Left cardiac atrium (tissue), 4 donors: ENCODE data around the gene RPUSD2. TPM values are rescaled to one million over a fixed set of nuclear protein-coding genes. Genes with fewer than 3 reads are reported as not detected.
"Not testable (repeated sequence)": the region's sequence is repeated elsewhere in the genome, so short reads cannot be mapped to it uniquely, and the experiment has no call there.

Experiments used
- ATAC-seq, 2 donors: fragments of 200-7000 bp; cut with Tn5 transposase; one replicate each; pipeline ENCODE4 v1.9.1; 2020; ENCODE audit warnings: mild to moderate bottlenecking in 2 of 2, moderate library complexity in 2 of 2
- DNase-seq: peaks from one replicate; pipeline ENCODE4 v3.0.0-alpha.2; 2020
- intact Hi-C, 2 donors: fragments of 100-400 bp; cut with DNase I; formaldehyde crosslinking; loops; one replicate each; pipeline versions ENCODE4 v1.14.1 to v1.15.1; 2022 to 2023
- total RNA-seq, 2 donors: library from RNA; stranded (reverse); fragmentation: NEBNext Ultra II Directional; extraction: Animal tissue kit (Norgen Biotek cat#: 25700); gene quantifications; one replicate each; pipeline ENCODE4 v1.2.1, GENCODE V29; 2021
- donor health status: DM: no; HTN: yes; CAD: no.
- donor health status: DM: no; HTN: yes; CAD: no; lungs with severe emphysema.
- donor health status: DM: yes; HTN: yes; CAD: no.
- donor health status: Dilated cardiomyopathy.

Gene RPUSD2
- total RNA-seq, 2 donors from 2014 or later, result 7.9 to 11.3 TPM

DNA sequence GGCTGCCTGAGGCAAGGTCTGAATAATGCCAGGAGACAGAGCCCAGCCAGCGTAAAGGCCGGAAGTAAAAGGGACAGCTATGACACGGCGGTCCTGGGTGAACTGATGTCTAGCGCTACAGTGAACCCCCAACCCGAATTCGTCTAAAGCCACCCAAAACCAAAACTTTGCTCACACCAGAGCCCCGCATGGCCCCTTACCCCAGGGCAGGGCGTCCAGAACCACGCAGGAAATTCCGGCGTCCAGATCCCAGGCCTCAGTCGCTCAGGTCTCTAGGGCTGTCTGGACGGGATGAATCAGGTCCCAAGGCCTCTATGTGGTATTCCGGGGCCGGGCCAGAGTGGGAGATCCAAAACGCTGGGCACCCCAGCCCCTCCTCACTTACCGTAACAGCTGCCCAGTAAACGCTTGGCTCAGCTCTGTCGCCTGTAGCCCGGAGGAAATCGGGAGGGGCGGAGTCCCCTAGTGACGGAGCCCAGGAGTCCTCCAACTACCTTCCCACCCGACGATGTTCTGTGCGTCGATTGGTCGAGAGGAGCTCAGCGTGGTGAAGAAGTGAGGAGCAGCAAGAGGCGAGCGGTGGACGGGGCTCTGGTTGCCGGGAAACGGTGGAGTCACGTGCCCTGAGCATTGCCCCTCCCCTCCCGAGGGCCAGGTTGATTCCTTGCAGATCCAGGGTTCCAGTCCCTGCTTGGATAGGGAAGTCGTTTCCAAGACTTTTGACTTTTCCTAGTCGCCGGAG lies 4.3 kb upstream of the RPUSD2 start, which contains the start of gene CCDC32:
Gene CCDC32 (minus strand): TSS at position 452 of the 742 bp plus-strand sequence. CDS start 2,027 bp downstream, outside the sequence.
- intact Hi-C loops, result no loop called here
- DNase-seq, result peak; percentile 98
- ATAC-seq, result peak; percentile 97 to 99

DNA sequence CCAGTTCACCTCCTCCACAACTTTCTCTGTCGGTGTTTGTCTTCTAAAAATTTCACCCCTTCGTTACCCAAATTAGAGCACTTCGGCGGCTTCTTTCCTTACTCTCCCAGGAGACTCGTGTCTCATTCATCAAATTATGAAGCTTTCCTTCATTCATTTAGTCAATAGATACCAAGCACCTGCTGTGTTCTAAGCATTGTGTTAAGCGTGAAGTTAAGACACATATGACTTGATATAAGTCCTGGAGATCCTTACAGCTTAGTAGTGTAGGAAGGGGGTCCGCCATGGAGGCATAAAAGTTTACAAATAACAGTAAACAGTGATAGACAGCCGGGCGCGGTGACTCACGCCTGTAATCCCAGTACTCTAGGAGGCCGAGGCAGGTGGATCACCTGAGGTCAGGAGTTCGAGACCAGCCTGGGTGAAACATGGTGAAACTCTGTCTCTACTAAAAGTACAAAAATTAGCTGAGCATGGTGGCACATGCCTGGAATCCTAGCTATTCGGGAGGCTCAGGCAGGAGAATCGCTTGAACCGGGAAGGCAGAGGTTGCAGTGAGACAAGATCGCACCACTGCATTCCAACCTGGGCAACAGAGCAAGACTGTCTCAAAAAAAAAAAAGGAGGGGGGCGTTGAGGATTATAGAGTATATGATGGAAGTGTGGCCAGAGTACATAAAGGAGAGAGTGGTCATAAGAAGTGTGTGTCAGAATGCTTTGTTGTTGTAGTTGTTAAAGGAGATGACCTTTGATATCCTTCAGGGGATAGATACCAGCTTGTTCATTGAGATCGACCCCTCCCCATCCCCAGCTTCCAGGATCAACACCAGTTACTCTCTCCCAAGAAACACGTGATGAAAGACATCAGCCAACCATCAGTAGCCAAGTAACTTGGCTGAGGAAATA lies 3.5 kb upstream of the RPUSD2 start:
- no peak for ATAC-seq
- intact Hi-C loops, result no loop called here
- DNase-seq, result no peak

DNA sequence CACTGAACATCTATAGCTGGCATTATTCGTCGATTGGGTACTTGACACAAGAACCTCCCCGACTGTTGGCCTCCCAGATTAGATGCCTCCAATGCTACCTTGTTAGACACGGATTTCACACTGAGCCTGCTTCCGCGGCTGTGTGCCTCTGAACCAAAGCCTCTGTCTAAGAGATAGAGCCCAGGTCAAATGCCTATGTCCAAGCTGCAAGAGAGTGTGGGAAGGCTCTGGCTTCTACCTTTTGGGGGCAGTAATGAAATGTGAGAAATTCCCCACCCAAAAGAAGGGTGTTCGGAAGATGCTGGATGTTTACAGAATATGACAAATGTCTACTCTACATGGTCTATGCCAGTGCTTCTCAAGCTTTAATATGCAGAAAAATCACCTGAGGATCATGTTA lies 2.0 kb upstream of the RPUSD2 start:
- DNase-seq, result no peak
- ATAC-seq, result no peak
- intact Hi-C loops, result no loop called here

DNA sequence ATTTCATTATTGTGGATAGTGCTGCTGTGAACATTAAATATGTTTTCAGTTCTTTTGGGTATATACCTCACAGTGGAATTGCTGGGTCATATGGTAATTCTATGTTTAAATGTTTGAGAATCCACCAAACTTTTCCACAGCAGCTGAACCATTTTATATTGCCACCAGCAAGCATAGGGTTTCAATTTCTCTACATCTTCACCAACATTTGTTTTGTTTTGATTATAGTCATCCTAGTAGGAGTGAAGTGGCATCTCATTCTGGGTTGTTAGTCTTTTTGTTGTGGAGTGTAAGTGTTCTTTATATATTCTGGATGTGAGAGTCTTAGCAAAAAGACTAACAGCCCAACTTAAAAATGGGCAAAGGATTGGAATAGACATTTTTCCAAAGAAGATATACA lies 6.0 kb downstream of the RPUSD2 start:
- intact Hi-C loops, result no loop called here
- DNase-seq (no peak), ATAC-seq (no peak)

DNA sequence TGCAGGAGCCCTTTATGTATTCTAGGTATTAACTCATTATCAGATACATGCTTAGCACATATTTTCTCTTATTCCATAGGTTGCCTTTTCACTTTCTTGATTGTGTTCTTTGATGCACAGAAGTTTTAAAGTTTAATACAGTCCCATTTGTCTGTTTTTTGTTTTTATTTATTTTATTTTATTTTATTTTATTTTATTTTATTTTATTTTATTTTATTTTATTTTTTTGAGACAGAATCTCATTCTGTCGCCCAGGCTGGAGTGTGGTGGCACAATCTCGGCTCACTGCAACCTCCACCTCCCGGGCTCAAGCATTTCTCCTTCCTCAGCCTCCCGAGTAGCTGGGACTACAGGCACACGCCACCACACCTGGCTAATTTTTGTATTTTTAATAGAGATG lies 7.8 kb downstream of the RPUSD2 start:
- DNase-seq, intact Hi-C loops, ATAC-seq: not testable (repeated sequence)

DNA sequence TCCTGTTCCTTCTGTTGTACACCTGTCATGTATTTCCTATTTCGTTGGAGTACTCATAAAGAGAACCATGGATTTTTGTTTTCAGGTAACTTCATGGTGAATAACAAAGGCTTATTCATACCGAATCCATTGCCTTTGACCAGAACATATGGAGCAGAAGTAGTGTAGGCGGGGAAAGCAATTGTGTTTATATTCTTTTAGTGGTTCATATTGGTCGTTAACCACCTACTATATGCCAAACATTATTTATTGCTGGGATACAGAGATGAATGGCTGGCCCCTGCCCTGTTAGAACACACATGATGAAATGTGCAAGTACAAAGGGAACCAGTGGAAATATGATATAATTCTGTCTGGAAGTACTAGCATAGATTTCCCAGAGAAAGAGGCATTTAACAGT lies 9.8 kb downstream of the RPUSD2 start:
- DNase-seq (no peak), ATAC-seq (no peak)
- intact Hi-C loops, result no loop called here

DNA sequence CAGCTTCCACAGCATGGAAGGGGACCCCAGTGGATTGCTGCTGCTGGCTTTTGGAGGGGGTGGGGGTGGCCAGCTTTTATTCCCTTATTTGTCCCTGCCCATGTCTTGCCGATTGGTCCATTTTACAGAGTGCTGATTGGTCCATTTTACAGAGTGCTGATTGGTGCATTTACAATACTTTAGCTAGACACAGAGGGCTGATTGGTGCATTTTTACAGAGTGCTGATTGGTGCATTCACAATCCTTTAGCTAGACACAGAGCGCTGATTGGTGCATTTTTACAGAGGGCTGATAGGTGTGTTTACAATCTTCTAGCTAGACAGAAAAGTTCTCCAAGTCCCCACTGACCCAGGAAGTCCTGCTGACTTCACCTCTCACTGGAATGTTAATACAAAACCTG lies 12.7 kb downstream of the RPUSD2 start:
- ATAC-seq, DNase-seq, intact Hi-C loops: not testable (repeated sequence)

DNA sequence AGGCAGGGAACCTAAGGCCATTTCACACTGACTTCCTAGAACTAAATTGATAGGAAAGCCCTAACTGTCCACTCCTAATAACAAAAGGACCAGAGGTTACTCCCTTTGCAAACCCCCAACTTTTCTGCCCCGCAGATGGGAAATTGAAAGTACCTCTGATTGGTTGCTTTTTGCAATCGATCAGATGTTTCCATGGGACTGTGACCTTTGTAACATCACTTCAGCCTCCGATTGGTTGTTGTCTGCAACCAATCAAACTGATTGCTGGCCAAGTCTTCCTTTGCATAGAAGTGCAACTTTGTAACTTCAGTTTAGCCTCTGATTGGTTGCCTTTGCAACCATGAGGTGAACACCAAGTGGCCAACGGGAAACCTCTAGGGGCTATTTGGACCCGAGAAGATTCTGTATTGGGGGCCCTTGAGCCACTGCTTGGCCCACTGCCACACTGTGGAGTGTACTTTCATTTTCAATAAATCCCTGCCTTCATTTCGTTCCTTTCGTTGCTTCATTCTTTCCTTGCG lies 13.7 kb downstream of the RPUSD2 start:
- intact Hi-C loops, result no loop called here
- ATAC-seq (peak in 1 of 2 donors; percentile 59), DNase-seq (no peak)

DNA sequence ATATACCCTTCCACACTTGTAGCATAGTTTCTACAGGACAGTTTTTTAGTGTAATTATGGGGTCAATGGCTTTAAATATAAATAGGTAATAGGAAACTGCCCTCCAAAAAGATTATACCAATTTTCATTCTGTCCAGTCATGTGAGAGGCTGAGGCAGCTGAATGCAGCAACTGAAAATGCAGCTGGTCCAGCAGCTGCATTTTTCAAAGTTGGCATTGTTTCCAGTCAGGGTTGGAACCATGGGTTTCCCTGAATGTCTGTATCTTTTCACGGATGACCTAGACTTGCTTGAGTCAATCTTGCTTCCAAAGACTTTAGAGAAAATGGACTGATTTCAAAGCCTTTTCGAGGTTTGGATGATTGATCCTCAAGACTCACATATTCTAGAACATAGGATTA lies 15.1 kb downstream of the RPUSD2 start:
- ATAC-seq (no peak), DNase-seq (no peak)
- intact Hi-C loops, result no loop called here

DNA sequence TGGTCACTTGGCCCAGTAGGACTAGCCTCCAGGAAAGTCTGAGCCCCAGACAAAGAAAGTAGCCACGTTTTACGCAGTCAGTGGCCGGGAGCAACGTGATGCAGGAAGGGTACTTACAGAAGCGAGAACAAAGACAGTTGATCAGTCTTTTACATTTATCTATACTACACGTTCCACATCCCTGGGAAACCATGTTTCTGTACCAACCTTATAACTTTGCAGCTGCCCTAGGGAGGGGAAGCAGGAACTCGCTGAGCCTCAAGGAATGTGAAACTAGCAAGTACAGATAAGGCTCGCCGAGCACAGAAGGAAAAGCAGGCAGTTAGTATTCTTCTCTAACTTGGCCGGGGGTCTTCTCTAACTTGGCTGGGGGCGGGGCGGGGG lies 21.6 kb downstream of the RPUSD2 start:
- DNase-seq (no peak), ATAC-seq (no peak)
- intact Hi-C loops, result no loop called here

DNA sequence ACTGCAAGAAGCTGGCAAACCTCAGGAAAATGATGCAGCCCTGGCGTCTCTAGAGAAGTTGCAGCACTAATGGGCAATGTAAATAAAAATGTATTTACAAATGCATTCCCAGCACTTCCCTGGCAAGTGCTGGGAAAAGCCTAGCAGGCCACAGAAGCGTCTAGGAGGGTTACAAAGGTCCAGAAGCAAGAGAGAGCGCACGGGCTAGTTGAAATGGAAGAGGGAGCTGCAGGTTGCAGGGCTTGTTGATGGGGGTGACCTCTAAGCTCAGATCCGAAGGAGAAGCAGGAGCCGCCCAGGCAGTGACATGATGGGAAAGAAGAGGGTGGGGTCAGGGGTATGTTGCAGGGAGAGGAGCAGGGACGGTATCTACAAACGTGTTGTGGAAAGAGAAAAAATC lies 22.3 kb downstream of the RPUSD2 start:
- intact Hi-C loops, result no loop called here
- ATAC-seq (no peak), DNase-seq (no peak)

DNA sequence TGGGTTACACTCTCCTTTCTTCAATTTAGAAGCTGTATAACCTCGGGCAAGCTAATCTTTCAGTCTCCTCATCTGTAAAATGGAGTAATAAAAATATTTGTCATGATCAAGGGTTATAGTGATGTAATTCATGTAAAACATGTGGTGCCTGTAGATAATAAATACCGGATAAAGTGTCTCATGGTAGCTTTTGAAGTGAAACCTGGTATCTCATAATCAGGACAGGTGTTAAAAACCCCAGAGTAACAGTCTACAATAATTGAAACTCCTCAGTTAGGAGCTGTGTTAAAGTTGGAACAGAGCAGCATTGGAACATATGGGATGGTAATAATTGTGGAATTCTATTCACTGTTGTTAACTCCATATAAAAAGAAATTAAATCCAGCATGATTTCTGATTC lies 24.1 kb downstream of the RPUSD2 start:
- intact Hi-C loops, result no loop called here
- no peak for ATAC-seq
- no peak for DNase-seq

DNA sequence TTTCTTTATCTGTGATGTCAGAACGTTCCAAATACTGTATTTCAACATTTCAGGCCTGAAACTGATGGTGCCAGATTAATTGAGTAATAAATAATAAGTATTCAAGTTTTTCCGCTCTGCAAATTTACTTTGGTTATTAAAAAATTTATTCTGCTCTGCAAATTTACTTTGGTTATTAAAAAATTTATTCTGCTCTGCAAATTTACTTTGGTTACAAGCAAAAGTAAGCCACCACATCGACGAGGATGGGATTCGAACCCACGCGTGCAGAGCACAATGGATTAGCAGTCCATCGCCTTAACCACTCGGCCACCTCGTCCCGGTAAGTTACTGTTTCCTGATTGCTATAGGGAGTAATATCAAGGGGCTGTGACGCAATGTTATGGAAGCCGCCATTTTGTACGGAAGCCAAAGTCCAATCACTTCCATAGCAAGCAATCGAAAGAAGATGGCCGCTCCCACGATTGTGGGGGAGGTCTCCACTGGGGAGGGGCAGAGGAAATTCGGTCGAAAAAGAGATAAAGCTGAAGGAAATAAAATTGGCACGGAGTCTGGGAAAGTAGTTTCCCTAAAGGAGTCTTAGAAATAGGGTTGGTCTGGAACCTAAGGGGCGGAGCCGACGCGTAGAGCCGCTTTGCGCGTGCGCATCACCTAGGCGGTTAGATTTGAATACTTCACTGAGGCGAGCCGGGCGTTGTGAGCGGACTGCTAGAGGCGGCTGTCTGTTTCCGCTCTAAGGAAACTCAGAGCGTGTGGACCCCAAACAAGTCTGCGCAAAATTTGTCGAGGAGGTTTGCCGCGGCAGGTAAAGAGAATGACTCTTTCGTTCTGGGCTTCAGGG lies 24.7 kb downstream of the RPUSD2 start, which contains the start of gene KNL1:
Gene KNL1 (plus strand): TSS at position 662 of the 841 bp plus-strand sequence. CDS start 8,683 bp downstream, outside the sequence.
- ATAC-seq (peak; percentile 93 to 94), DNase-seq (peak; percentile 88)
- intact Hi-C loops, result no loop called here

DNA sequence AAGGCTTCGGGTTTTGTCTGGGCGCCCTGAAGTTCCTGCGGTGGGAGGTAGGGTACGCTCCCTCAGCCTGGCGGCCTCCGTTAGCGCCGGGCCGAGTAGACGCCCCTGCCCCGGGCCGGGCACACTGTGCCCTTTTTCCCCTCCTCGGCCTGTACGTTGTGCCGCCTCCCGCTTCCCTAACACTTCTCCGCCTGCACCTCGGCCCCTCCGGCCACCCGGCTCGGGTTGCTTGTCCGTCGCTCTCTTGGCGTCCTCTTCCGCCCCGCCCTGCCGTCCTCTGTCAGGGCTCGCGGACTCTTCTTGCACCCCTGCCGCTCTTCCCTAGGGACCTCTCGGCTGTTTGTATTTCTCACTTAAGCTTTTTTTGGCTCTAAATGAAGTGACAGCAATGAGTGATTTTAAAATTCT lies 25.3 kb downstream of the RPUSD2 start:
- intact Hi-C loops, result no loop called here
- ATAC-seq, result peak; percentile 29 to 61
- DNase-seq, result peak; percentile 51

DNA sequence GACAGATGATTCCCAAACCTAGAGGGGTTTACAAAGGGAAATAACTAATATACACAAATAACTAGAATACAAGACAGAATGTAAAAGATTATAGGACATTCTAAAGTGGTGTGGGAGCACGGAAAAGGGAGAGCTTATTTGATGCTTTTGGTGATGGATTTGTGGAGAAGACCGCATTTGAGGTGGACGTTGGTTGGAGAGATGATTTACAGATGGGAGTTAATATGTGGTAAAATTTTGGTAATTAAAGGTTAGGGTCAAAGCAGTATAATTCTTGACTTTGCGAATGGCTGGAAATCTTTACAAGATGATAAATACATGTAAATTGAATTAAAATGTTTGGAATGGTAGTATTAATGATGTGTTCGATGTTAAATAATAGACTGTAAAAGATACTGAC lies 26.1 kb downstream of the RPUSD2 start:
- intact Hi-C loops, result no loop called here

DNA sequence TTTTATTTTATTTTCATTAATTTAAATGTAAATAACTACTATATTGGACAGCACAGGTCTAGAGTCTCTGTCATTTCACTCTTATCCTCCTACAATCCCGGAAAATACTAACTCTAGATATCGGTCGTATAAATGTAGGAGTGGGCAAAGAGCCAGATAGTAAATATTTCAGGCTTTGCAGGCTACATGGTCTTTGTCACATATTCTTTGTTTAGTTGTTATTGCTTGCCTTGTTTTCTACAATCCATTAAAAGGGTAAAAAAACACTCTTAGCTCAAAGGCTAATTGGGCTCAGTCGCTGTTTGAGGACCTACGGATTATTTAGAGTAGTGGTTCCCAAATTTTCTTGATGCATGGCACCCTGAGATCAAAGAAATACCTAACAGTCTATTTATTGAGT lies 26.7 kb downstream of the RPUSD2 start:
- no peak for DNase-seq
- intact Hi-C loops, result no loop called here
- no peak for ATAC-seq

More for the DNA sequence above, 26.1 kb downstream of the RPUSD2 start:
- no peak for ATAC-seq
- no peak for DNase-seq

DNA sequence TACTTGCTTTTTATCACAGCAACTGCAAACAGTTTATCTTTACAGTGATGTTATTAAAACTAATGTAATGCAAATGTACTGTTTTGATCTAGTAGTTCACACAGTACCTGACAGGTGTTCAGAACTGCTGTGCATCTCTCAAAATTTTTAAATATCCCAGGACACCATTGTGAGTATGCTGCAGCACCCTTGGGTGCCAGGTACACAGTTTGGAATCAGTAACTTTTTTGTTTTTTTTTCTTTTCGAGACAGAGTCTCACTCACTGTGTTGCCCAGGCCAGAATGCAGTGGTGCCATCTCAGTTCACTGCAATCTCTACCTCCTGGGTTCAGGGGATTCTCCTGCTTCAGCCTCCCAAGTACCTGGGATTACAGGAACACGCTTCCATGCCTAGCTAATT lies 27.9 kb downstream of the RPUSD2 start:
- ATAC-seq (no peak), DNase-seq (no peak)
- intact Hi-C loops, result no loop called here

DNA sequence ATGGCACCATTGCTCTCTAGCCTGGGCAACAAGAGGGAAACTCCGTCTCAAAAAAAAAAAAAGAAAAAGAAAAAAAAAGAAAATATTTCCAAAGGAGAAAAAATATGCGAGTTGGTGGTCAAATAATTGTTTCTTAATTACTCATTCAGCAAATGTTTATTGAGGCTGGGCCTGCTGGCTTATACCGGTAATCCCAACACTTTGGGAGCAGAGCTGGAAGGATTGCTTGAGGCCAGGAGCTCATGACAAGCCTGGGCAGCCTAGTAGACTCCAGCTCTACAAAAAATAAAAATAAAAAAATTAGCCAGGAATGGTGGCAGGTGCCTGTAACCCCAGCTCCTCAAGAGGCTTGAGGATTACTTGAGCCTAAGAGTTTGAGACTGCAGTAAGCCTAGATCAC lies 29.0 kb downstream of the RPUSD2 start:
- intact Hi-C loops, result no loop called here
- ATAC-seq, result no peak
- DNase-seq, result no peak

DNA sequence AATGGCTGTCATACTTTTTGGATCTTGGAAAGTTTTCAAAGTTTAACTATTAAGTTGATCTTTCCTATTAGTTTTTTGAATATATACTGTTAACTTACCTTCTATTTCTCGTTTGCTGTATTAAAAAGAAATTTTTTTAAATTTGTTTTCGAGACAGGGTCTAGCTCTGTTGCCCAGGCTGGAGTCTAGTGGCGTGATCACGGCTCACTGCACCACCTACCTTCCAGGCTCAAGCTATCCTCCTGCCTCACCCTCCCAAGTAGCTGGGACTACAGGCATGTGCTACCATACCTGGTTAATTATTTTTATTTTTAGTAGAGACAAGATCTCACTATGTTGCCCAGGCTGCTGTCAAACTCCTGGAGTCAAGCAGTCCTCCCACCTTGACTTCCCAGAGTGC lies 29.6 kb downstream of the RPUSD2 start:
- DNase-seq (no peak), ATAC-seq (no peak)
- intact Hi-C loops, result no loop called here
